Stomach (tissue), 4 donors: ENCODE measurements around the gene CCSER1.

Source experiments
- EP300 ChIP-seq: sonication (generic); formaldehyde crosslinking; IDR thresholded peaks from one replicate; pipeline ENCODE4 v1.6.1; 2017; ENCODE audit warnings: antibody characterized with exemption
- POLR2A ChIP-seq, 4 donors: fragments of 450-650 bp; IDR thresholded peaks; one replicate each; pipeline ENCODE4 v1.6.1; 2016; ENCODE audit warnings: antibody characterized with exemption in 4 of 4, control low read depth in 2 of 4, mild to moderate bottlenecking in 1 of 4, moderate library complexity in 1 of 4
- TF ChIP-seq, protein P1 (sequence below), 7 experiments: fragments of 450-650 bp in 4 of 7; fragments of 200-600 bp in 3 of 7; sonication (generic) in 3 of 7; IDR thresholded peaks; one replicate each; pipeline ENCODE4 v1.5.1; 2016 to 2019; ENCODE audit warnings: antibody characterized with exemption in 7 of 7, control low read depth in 2 of 7, mild to moderate bottlenecking in 1 of 7

- TF ChIP-seq, protein P1, sequence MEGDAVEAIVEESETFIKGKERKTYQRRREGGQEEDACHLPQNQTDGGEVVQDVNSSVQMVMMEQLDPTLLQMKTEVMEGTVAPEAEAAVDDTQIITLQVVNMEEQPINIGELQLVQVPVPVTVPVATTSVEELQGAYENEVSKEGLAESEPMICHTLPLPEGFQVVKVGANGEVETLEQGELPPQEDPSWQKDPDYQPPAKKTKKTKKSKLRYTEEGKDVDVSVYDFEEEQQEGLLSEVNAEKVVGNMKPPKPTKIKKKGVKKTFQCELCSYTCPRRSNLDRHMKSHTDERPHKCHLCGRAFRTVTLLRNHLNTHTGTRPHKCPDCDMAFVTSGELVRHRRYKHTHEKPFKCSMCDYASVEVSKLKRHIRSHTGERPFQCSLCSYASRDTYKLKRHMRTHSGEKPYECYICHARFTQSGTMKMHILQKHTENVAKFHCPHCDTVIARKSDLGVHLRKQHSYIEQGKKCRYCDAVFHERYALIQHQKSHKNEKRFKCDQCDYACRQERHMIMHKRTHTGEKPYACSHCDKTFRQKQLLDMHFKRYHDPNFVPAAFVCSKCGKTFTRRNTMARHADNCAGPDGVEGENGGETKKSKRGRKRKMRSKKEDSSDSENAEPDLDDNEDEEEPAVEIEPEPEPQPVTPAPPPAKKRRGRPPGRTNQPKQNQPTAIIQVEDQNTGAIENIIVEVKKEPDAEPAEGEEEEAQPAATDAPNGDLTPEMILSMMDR (IDR thresholded peaks at IDR 0.05) = no peak
- TF ChIP-seq POLR2A (IDR thresholded peaks at IDR 0.05) (no peak), EP300 (no peak)
These were observed 795.0 kb downstream of the CCSER1 start for GRCh38 chr4:90922174-90922573.
